IMR-90 (cell line): ENCODE data around the gene GSTM1.

Experiments
- BHLHE40 ChIP-seq: fragments of 150-350 bp; IDR thresholded peaks from 2 replicates; pipeline ENCODE4 v1.6.1; 2016; ENCODE audit warnings: mild to moderate bottlenecking, low read depth, low read length
- CEBPB ChIP-seq: IDR thresholded peaks from 2 replicates; pipeline ENCODE4 v1.6.1; 2012; ENCODE audit warnings: low read depth, low read length, improper control_type of control experiment
- CTCF ChIP-seq: conservative IDR thresholded peaks from 2 replicates; pipeline ENCODE4 v1.5.1; 2012; ENCODE audit warnings: mild to moderate bottlenecking, low read depth, low read length, improper control_type of control experiment
- MAZ ChIP-seq: IDR thresholded peaks from 2 replicates; pipeline ENCODE4 v1.6.1; 2012; ENCODE audit warnings: low read depth, mild to moderate bottlenecking, low read length, improper control_type of control experiment, moderate library complexity, borderline replicate concordance
- MXI1 ChIP-seq: IDR thresholded peaks from 2 replicates; pipeline ENCODE4 v1.6.1; 2012; ENCODE audit warnings: low read depth, mild to moderate bottlenecking, low read length, moderate library complexity, borderline replicate concordance
- POLR2A ChIP-seq: IDR thresholded peaks from 2 replicates; pipeline ENCODE4 v1.6.1; 2012; ENCODE audit warnings: mild to moderate bottlenecking, low read depth, low read length
- RAD21 ChIP-seq: IDR thresholded peaks from 2 replicates; pipeline ENCODE4 v1.6.1; 2012; ENCODE audit warnings: low read length, improper control_type of control experiment
- RFX5 ChIP-seq: IDR thresholded peaks from 2 replicates; pipeline ENCODE4 v1.8.0; 2012; ENCODE audit warnings: low read depth, mild to moderate bottlenecking, low read length, moderate library complexity
- SMC3 ChIP-seq: fragments of 150-350 bp; IDR thresholded peaks from 2 replicates; pipeline ENCODE4 v1.6.1; 2016; ENCODE audit warnings: low read depth, mild to moderate bottlenecking, antibody characterized with exemption, low read length, moderate library complexity

GRCh38 chr1:109697066-109697465, 9.4 kb downstream of the GSTM1 start:
- no peak for TF ChIP-seq CTCF
- TF ChIP-seq RFX5, result no peak
- TF ChIP-seq MAZ, result no peak
- TF ChIP-seq BHLHE40, result no peak
- TF ChIP-seq POLR2A, result no peak
- TF ChIP-seq SMC3, result no peak
- no peak for TF ChIP-seq CEBPB
- TF ChIP-seq RAD21, result no peak
- TF ChIP-seq MXI1, result no peak
